NCI-H748 (cell line): Measurements from ENCODE around the gene SENP1.
"Not testable (repeated sequence)": the region's sequence is repeated elsewhere in the genome, so short reads cannot be mapped to it uniquely, and the experiment has no call there.

ENCODE experiments used
- DNase-seq: peaks from one replicate; lab custom pipeline; 2025; ENCODE audit not compliant: unreplicated experiment; lab: John Stamatoyannopoulos, UW

The SENP1 gene

DNA sequence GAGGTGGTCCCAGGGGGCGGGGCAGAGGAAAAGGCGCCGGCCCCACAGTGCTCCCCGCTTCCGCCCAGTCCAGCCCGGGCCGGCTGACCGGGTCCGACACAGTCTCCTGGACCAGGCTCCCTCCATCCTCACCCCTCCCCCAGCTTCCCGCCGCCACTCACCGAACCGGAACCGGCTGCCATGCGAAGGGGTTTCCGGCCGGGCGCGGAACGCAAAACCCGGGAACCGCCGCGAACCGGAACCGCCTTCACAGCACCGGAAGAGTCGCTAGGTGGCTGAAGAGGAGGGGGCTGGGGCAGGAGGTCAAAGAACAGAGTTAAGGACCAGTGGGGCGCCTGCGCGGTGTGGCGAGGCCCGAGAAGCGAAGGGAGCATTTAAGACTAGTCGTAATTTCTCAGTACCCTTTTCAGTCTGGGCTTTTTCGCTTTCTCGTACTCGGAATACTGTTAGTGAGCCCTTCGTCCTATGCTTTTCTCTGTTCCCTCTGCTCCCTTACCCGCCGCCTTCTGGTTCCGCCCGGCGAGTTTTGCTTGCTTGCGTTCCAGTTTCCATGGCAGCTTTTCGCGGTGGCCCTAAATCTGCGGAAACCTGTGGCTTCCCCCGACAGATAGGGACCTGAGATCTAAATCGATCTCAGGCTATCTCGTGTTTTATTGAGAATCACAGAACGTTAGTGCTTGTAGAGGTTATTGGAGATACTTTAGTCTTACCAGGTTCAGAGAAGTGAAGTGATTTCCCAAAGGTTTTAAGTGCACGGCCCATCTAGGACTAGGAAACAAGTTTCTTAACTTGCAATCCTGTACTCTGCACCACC is at the start of gene SENP1:
SENP1 (minus strand) TSS at position 213 of the 814 bp plus-strand sequence. CDS start 4,607 bp downstream, outside the sequence.
- DNase-seq, result peak; percentile 90

DNA sequence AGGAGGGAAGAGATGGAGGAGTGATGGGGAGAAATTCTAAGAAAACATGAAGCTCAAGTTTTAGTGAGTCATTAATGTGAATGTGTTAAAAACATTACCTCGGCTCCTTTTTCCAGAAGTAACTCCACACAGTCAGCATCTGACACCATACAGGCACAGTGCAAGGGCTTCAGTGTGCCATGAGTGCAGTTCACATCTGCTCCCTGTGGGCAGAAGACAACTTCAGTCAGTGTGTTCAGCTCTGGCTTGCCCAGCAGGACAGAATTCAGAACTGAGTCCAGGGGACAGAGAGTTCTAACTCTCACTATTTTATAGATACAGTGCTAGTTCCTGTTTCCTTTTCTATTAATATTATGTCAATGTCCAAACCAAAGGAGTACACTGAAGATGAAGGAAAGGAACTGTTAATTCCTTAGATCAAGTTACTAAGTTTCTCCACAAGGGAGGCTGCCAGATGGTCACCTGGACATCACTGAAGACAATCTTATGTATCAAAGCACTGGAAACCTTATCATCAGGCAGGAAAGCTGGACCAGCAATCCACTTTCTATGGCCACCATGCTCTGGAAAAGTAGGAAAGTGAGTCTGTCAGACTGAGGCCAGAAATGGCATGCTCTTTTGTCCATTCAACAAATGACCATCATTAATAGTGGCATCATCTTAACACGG is 45.4 kb upstream of the SENP1 start:
- no peak for DNase-seq

- no peak for DNase-seq
Measured at GRCh38 chr12:48145981-48146380, 40.1 kb upstream of the SENP1 start.

DNA sequence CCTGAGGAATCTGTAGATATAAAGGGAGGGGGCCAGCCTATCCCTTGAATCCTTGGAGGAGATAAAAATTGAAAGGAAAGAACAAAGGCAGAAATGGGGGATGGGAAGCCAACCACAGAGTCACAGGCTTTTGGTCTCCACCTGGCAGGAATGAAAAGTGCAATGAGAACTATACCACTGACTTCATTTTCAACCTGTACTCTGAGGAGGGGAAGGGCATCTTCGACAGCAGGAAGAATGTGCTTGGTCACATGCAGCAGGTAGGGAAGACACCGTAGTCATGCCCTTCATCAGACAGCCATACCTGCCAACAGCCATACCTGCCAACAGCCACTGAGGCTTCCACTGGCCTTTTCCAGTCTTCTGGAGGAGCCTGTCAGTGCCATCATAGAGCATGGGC is 38.0 kb upstream of the SENP1 start:
- DNase-seq, result no peak

- no peak for DNase-seq
Measured at GRCh38 chr12:48142818-48143674, 37.2 kb upstream of the SENP1 start.

DNA sequence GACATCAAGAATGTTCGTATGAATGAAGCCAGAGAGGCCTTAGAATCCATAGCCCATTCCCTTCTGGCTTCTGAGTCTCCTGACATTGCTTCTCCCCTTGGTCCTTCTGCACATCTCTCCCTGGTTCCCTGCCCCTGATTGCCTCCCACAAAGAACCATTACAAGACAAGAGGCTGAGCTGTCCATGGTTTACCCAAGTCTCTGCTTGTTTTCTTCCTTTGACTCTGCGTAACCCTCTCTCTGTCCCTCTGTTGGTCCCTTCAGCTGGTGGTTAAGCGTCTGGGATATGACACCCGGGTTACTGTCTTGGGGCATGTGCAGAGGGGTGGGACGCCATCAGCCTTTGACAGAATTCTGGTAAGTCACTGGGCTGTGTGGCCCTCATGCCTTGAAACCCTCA is 29.1 kb upstream of the SENP1 start:
- no peak for DNase-seq

GRCh38 chr12:48132826-48133225 is 26.9 kb upstream of the SENP1 start:
- DNase-seq, result no peak

GRCh38 chr12:48131517-48131916 is 25.6 kb upstream of the SENP1 start:
- no peak for DNase-seq

- no peak for DNase-seq
Measured at GRCh38 chr12:48129376-48129775, 23.5 kb upstream of the SENP1 start.

GRCh38 chr12:48128800-48129199 is 22.9 kb upstream of the SENP1 start:
- no peak for DNase-seq

DNA sequence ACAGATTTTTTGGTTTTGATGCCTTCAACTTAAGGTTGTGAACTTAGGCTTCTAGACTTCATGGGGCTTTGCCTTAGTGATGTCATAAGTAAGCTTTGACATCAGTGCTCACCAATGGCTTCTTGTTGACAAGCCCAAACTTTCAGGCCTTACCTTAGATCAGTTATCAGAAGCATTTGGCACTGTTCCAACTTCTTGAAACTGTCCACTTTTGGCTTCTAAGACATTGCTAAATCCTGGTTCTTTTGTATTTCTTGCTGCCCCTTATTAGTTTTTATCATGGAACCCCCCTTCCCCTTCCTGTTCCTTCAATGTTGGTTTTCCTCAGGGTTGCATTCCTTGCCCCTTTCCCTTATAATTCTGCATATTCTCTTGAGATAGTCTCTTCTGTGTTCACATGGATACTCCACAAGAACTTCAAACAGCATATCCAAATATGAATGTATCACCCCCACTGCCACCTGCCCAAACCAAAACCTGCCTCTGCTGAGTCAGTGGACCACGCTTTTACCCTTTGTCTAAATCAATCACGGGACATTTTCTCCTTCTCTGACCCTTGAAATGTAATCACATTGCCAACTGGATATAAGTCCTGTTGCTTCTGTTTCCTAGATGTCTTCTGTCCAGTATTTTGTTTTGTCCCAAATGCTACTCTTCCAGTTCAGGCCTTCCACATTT is 21.2 kb upstream of the SENP1 start:
- DNase-seq, result no peak

- no peak for DNase-seq
Measured at GRCh38 chr12:48125985-48126384, 20.1 kb upstream of the SENP1 start.

DNA sequence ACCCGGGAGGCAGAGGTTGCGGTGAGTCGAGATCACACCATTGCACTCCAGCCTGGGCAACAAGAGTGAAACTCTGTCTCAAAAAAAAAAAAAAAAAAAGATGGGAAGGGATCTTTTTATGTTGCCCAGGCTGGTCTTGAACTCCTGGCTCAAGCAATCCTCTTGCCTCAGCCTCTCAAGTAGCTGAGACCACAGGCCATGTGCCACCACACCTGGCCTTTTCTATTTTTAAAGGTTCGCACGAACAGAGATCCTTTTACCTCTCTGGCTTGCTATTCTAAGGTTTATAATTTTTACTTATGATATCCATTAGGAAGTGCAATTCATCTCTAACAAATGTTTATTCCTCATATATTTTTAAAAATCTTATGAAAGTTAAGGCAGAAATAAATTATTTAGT is 19.7 kb upstream of the SENP1 start:
- not testable (repeated sequence) for DNase-seq

GRCh38 chr12:48123169-48123568 is 17.3 kb upstream of the SENP1 start:
- no peak for DNase-seq

DNA sequence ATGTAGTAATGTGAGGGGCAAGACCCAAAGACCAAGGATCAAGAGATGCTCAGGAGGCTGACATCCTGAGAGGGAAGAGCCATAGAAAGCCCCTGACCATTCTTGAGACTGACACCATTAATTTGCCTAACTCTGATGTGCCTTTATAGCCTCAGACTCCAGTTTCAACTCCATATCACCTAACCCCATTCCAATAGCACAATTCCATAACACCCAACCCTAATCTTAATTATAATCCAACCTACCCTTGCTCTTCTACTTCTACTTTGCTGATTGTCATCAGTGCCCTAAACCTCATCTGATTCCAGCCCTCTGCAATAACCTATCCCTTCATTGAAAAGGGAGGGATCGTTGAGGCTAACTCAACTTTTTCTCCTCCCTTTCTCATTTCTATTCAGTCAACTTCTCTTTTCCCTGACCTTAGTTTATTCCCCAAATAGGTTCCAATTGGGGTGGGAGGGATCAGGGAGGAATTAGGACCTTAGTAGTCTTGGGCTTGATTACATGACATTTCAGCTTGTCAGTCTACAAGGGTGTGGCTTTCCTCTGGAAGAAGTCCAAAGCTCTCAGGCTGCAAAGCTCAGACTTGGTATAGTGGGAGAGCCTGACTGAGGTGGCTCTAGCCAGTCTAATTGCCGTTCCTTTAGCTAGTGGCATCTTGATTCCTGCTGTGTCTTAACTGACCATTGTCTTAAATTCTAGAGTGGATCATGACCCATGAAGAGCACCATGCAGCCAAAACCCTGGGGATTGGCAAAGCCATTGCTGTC is 16.4 kb upstream of the SENP1 start:
- no peak for DNase-seq

GRCh38 chr12:48121522-48121921 is 15.6 kb upstream of the SENP1 start:
- no peak for DNase-seq

GRCh38 chr12:48119834-48120195 is 13.9 kb upstream of the SENP1 start:
- no peak for DNase-seq

- peak; percentile 84 for DNase-seq
Measured at GRCh38 chr12:48119078-48119833, 13.4 kb upstream of the SENP1 start, which contains the start of gene PFKM. TSS of gene PFKM (plus strand) at chr12:48119364. CDS start at chr12:48122775, 3,411 bp downstream.

- peak; percentile 33 for DNase-seq
Measured at GRCh38 chr12:48118284-48118871, 12.5 kb upstream of the SENP1 start.
